Neural cell (in vitro differentiated cells): ENCODE results near the gene SLC12A9.

ENCODE experiments used
- CTCF ChIP-seq: fragments of 450-650 bp; IDR thresholded peaks from 2 replicates; pipeline ENCODE4 v1.5.1; 2014; ENCODE audit warnings: antibody characterized with exemption, mild to moderate bottlenecking, moderate library complexity; ENCODE audit not compliant: poor library complexity, severe bottlenecking
- EZH2 ChIP-seq: fragments of 200-600, 300-800 bp; shearing (Covaris generic), sonication (generic); IDR thresholded peaks from 2 replicates; pipeline ENCODE4 v1.6.1; 2014; ENCODE audit warnings: antibody characterized with exemption, low read length, borderline replicate concordance, mild to moderate bottlenecking; ENCODE audit not compliant: insufficient read depth, poor library complexity, severe bottlenecking
- MXI1 ChIP-seq: fragments of 450-650 bp; conservative IDR thresholded peaks from 2 replicates; pipeline ENCODE4 v1.6.1; 2014; ENCODE audit warnings: antibody characterized with exemption, mild to moderate bottlenecking; ENCODE audit not compliant: poor library complexity, severe bottlenecking
- POLR2AphosphoS5 ChIP-seq: IDR thresholded peaks from 2 replicates; pipeline ENCODE4 v1.6.1; 2012
- RAD21 ChIP-seq: fragments of 450-650 bp; conservative IDR thresholded peaks from 2 replicates; pipeline ENCODE4 v1.6.1; 2014; ENCODE audit warnings: antibody characterized with exemption, mild to moderate bottlenecking, moderate library complexity
- REST ChIP-seq: IDR thresholded peaks from 2 replicates; pipeline ENCODE4 v1.6.1; 2012; ENCODE audit warnings: borderline replicate concordance

- no peak for TF ChIP-seq CTCF
- TF ChIP-seq REST = no peak
- no peak for TF ChIP-seq EZH2
- no peak for TF ChIP-seq POLR2AphosphoS5
- TF ChIP-seq RAD21 = no peak
- TF ChIP-seq MXI1 = no peak
Observed at GRCh38 chr7:100829150-100829716, 23.3 kb upstream of the SLC12A9 start.
